HEK293 (cell line): ENCODE results near the gene ESPNL.
A peak's percentile ranks its signal among the peaks of the same experiment; 100 is the strongest.

Experiments used
- CTCF ChIA-PET: fragments of 350-600 bp; formaldehyde crosslinking; extraction: SDS; loops from one replicate; lab custom pipeline; 2021; ENCODE audit warnings: antibody characterized with exemption; lab: Yijun Ruan, JAX
- POLR2A ChIA-PET: fragments of 300-600 bp; formaldehyde crosslinking; extraction: SDS; loops from one replicate; lab custom pipeline; 2020; ENCODE audit warnings: antibody characterized with exemption, inconsistent platforms; lab: Yijun Ruan, JAX
- H3K27ac ChIP-seq: fragments of 200-500 bp; sonication (Bioruptor generic); 2 replicates; pipeline ENCODE4 v1.5.1; 2014; ENCODE audit warnings: low read depth, low read length, control low read depth, inconsistent platforms; ENCODE audit errors: extremely low read depth
- H3K36me3 ChIP-seq, 2 experiments: fragments of 200-500 bp in 1 of 2; sonication (Bioruptor generic) in 1 of 2; 1 replicate in 1 of 2; 2 replicates in 1 of 2; pipeline ENCODE4 v1.5.1; 2014 to 2017; ENCODE audit warnings: inconsistent platforms in 2 of 2, low read length in 2 of 2; ENCODE audit not compliant: control insufficient read depth in 2 of 2, insufficient read depth in 1 of 2
- H3K4me1 ChIP-seq: fragments of 200-500 bp; sonication (Bioruptor generic); 2 replicates; pipeline ENCODE4 v1.5.1; 2014; ENCODE audit warnings: mild to moderate bottlenecking, low read length, inconsistent platforms; ENCODE audit not compliant: control insufficient read depth, insufficient read depth
- H3K4me3 ChIP-seq: 2 replicates; pipeline ENCODE4 v1.5.1; 2011; ENCODE audit warnings: low read depth, mild to moderate bottlenecking, control low read depth, low read length, moderate library complexity
- H3K9me3 ChIP-seq: fragments of 200-500 bp; sonication (Bioruptor generic); 2 replicates; pipeline ENCODE4 v1.5.1; 2014; ENCODE audit warnings: low read depth, low read length, inconsistent platforms; ENCODE audit not compliant: control insufficient read depth, insufficient read depth
- BCL11B ChIP-seq: fragments of 450-650 bp; formaldehyde crosslinking; IDR thresholded peaks from 2 replicates; pipeline ENCODE4 v1.5.1; 2016; ENCODE audit warnings: low read depth, missing biosample characterization, missing genetic modification characterization
- GFI1B ChIP-seq: fragments of 450-650 bp; formaldehyde crosslinking; IDR thresholded peaks from 2 replicates; pipeline ENCODE4 v1.5.1; 2016; ENCODE audit warnings: missing biosample characterization, missing genetic modification characterization
- KLF10 ChIP-seq: fragments of 450-650 bp; IDR thresholded peaks from 2 replicates; pipeline ENCODE4 v1.5.1; 2018; ENCODE audit warnings: missing biosample characterization, mild to moderate bottlenecking, missing genetic modification characterization
- KLF7 ChIP-seq: fragments of 450-650 bp; formaldehyde crosslinking; IDR thresholded peaks from 2 replicates; pipeline ENCODE4 v1.5.1; 2016; ENCODE audit warnings: missing biosample characterization, missing genetic modification characterization, borderline replicate concordance
- MYNN ChIP-seq: fragments of 450-650 bp; formaldehyde crosslinking; IDR thresholded peaks from 2 replicates; pipeline ENCODE4 v1.5.1; 2016; ENCODE audit warnings: missing biosample characterization, missing genetic modification characterization, borderline replicate concordance
- PRDM1 ChIP-seq: fragments of 450-650 bp; formaldehyde crosslinking; IDR thresholded peaks from 2 replicates; pipeline ENCODE4; 2016; ENCODE audit warnings: missing biosample characterization, missing genetic modification characterization
- TRIM28 ChIP-seq: IDR thresholded peaks from 2 replicates; pipeline ENCODE4 v1.6.1; 2011; ENCODE audit warnings: low read length, control low read depth, borderline replicate concordance
- YY2 ChIP-seq: fragments of 450-650 bp; formaldehyde crosslinking; IDR thresholded peaks from 2 replicates; pipeline ENCODE4 v1.5.1; 2016; ENCODE audit warnings: missing biosample characterization, missing genetic modification characterization
- ZBTB48 ChIP-seq: fragments of 450-650 bp; formaldehyde crosslinking; IDR thresholded peaks from 2 replicates; pipeline ENCODE4 v1.5.1; 2016; ENCODE audit warnings: missing biosample characterization, missing genetic modification characterization
- ZFHX2 ChIP-seq: fragments of 450-650 bp; formaldehyde crosslinking; conservative IDR thresholded peaks from 2 replicates; pipeline ENCODE4 v1.5.1; 2016; ENCODE audit warnings: missing biosample characterization, missing genetic modification characterization
- ZNF10 ChIP-seq: fragments of 450-650 bp; formaldehyde crosslinking; IDR thresholded peaks from 2 replicates; pipeline ENCODE4 v1.5.1; 2017; ENCODE audit warnings: missing biosample characterization, missing genetic modification characterization
- ZNF138 ChIP-seq: fragments of 450-650 bp; formaldehyde crosslinking; IDR thresholded peaks from 2 replicates; pipeline ENCODE4 v1.5.1; 2016; ENCODE audit warnings: missing biosample characterization, missing genetic modification characterization, borderline replicate concordance
- ZNF239 ChIP-seq: fragments of 450-650 bp; formaldehyde crosslinking; IDR thresholded peaks from 2 replicates; pipeline ENCODE4 v1.5.1; 2016; ENCODE audit warnings: missing biosample characterization, missing genetic modification characterization
- ZNF266 ChIP-seq: fragments of 450-650 bp; formaldehyde crosslinking; IDR thresholded peaks from 2 replicates; pipeline ENCODE4 v1.5.1; 2016; ENCODE audit warnings: missing biosample characterization, missing genetic modification characterization, low read depth
- ZNF292 ChIP-seq: fragments of 450-650 bp; formaldehyde crosslinking; IDR thresholded peaks from 2 replicates; pipeline ENCODE4 v1.5.1; 2016; ENCODE audit warnings: low read depth, missing biosample characterization, missing genetic modification characterization, borderline replicate concordance
- ZNF324 ChIP-seq: fragments of 450-650 bp; formaldehyde crosslinking; IDR thresholded peaks from 2 replicates; pipeline ENCODE4 v1.5.1; 2016; ENCODE audit warnings: missing biosample characterization, missing genetic modification characterization
- ZNF335 ChIP-seq: fragments of 450-650 bp; formaldehyde crosslinking; conservative IDR thresholded peaks from 2 replicates; pipeline ENCODE4 v1.5.1; 2016; ENCODE audit warnings: missing biosample characterization, missing genetic modification characterization
- ZNF416 ChIP-seq: fragments of 450-650 bp; formaldehyde crosslinking; IDR thresholded peaks from 2 replicates; pipeline ENCODE4 v1.5.1; 2016; ENCODE audit warnings: missing biosample characterization, missing genetic modification characterization
- ZNF561 ChIP-seq: fragments of 450-650 bp; IDR thresholded peaks from 2 replicates; pipeline ENCODE4 v1.5.1; 2018; ENCODE audit warnings: missing biosample characterization, missing genetic modification characterization, borderline replicate concordance
- ZNF701 ChIP-seq: fragments of 450-650 bp; formaldehyde crosslinking; IDR thresholded peaks from 2 replicates; pipeline ENCODE4 v1.5.1; 2016; ENCODE audit warnings: missing biosample characterization, missing genetic modification characterization
- ZXDB ChIP-seq: fragments of 450-650 bp; formaldehyde crosslinking; IDR thresholded peaks from 2 replicates; pipeline ENCODE4 v1.5.1; 2016; ENCODE audit warnings: missing biosample characterization, missing genetic modification characterization
- TF ChIP-seq, protein P1 (sequence below): fragments of 450-650 bp; formaldehyde crosslinking; IDR thresholded peaks from 2 replicates; pipeline ENCODE4 v1.5.1; 2016; ENCODE audit warnings: missing biosample characterization, missing genetic modification characterization
- TF ChIP-seq, protein P2 (sequence below): IDR thresholded peaks from 2 replicates; pipeline ENCODE4 v1.6.1; 2011; ENCODE audit warnings: mild to moderate bottlenecking, low read depth, low read length, borderline replicate concordance
- TF ChIP-seq, protein P3 (sequence below): fragments of 450-650 bp; formaldehyde crosslinking; IDR thresholded peaks from 2 replicates; pipeline ENCODE4 v1.5.1; 2017; ENCODE audit warnings: missing biosample characterization, missing genetic modification characterization
- TF ChIP-seq, protein P4 (sequence below): fragments of 450-650 bp; formaldehyde crosslinking; IDR thresholded peaks from 2 replicates; pipeline ENCODE4 v1.5.1; 2017; ENCODE audit warnings: missing biosample characterization, missing genetic modification characterization
- TF ChIP-seq, protein P5 (sequence below): fragments of 450-650 bp; formaldehyde crosslinking; IDR thresholded peaks from 2 replicates; pipeline ENCODE4 v1.5.1; 2016; ENCODE audit warnings: missing biosample characterization, missing genetic modification characterization
- TF ChIP-seq, protein P6 (sequence below): sonication (generic); formaldehyde crosslinking; IDR thresholded peaks from 2 replicates; pipeline ENCODE4 v1.8.1; 2022; ENCODE audit warnings: mild to moderate bottlenecking, moderate library complexity, missing genetic modification reagents

ESPNL gene

DNA sequence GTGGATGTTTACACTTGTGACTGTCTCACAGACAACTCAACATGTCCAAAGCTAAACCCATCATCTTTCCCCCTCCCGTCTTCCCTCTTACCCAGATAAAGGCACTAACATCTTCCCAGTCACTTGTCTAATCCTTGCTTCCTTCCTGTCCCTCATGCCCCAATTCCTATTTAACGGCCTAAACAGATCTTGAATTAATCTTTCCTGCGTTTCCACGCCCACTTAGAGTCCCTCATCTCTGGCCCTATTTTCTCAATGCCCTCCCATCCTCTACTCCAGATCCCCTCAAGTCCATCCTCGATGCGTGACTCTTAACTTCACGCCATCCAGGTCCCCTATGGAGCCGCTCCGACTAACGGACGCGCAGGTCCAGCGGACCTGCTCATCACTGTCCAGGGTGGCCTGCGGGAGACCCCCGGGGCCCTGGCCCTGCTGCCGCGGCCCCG is 40.0 kb upstream of the ESPNL start (continued):
- TF ChIP-seq, protein P1, sequence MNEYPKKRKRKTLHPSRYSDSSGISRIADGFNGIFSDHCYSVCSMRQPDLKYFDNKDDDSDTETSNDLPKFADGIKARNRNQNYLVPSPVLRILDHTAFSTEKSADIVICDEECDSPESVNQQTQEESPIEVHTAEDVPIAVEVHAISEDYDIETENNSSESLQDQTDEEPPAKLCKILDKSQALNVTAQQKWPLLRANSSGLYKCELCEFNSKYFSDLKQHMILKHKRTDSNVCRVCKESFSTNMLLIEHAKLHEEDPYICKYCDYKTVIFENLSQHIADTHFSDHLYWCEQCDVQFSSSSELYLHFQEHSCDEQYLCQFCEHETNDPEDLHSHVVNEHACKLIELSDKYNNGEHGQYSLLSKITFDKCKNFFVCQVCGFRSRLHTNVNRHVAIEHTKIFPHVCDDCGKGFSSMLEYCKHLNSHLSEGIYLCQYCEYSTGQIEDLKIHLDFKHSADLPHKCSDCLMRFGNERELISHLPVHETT (tag by site-specific recombination), result no peak
- TF ChIP-seq, protein P2, sequence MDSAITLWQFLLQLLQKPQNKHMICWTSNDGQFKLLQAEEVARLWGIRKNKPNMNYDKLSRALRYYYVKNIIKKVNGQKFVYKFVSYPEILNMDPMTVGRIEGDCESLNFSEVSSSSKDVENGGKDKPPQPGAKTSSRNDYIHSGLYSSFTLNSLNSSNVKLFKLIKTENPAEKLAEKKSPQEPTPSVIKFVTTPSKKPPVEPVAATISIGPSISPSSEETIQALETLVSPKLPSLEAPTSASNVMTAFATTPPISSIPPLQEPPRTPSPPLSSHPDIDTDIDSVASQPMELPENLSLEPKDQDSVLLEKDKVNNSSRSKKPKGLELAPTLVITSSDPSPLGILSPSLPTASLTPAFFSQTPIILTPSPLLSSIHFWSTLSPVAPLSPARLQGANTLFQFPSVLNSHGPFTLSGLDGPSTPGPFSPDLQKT, result no peak
- no peak for TF ChIP-seq TRIM28
- no peak for TF ChIP-seq KLF7 (tag by site-specific recombination)
- TF ChIP-seq ZBTB48, result peak; percentile 41; the same call in 1 of the 2 replicates
- TF ChIP-seq, protein P3, sequence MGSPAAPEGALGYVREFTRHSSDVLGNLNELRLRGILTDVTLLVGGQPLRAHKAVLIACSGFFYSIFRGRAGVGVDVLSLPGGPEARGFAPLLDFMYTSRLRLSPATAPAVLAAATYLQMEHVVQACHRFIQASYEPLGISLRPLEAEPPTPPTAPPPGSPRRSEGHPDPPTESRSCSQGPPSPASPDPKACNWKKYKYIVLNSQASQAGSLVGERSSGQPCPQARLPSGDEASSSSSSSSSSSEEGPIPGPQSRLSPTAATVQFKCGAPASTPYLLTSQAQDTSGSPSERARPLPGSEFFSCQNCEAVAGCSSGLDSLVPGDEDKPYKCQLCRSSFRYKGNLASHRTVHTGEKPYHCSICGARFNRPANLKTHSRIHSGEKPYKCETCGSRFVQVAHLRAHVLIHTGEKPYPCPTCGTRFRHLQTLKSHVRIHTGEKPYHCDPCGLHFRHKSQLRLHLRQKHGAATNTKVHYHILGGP, result no peak
- TF ChIP-seq MYNN (tag by site-specific recombination), result peak; percentile 73; the same call in 1 of the 2 replicates

DNA sequence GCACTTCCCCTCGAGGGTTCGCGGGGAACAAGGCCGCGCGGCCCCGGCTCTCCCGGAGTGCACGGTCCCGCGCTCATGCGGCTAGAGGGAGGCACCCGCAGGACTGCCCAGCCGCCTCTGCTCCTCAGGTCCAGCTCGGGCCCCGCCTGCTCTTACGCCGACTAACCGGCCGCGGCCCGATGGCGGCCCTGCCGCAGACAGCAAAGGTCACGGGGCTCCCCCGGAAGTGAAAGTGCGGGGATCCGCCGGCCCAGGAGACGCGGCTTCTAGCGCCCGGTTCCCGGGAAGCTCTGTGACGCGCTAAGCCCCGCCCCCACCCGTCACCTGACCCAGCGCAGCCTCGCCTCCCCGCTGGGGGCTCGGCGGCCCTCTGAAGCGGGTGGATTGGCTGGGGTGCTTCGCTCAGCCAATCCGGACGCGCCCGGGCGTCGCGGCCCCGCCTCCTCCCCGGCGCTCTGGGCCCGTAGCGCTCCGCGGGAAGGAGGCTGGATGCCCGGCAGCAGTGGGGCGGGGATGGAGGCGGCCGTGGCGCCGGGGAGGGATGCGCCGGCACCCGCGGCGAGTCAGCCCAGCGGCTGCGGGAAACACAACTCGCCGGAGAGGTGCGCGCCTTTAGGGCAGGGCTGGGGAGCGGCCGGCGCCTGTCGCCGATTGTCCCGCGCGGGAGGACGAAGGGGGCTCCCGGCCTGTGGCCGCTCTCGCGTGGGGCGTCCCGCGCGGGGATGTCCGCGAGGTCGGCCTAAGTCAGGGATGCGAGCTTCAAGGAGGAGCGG is 39.4 kb upstream of the ESPNL start, which contains the start of gene SCLY:
Gene SCLY (plus strand): TSS at position 460 of the 773 bp plus-strand sequence. CDS start 54 bp downstream, at position 514.
- peak within 1 kb of the TSS; percentile 95 for H3K4me3 ChIP-seq
- no peaks in the 10 kb centered on the region for H3K4me1 ChIP-seq
- TF ChIP-seq ZFHX2 (tag by site-specific recombination) (no peak), ZXDB (tag by site-specific recombination) (no peak; the same call in none of the 2 replicates), ZNF561 (tag by site-specific recombination) (no peak), ZNF266 (tag by site-specific recombination) (no peak), ZNF324 (tag by site-specific recombination) (0 out of 2 replicates have a peak, but pooled peaks have one; percentile 69), ZNF10 (tag by site-specific recombination) (peak; percentile 19; the same call in 1 of the 2 replicates), BCL11B (tag by site-specific recombination) (no peak), KLF10 (tag by site-specific recombination) (peak; percentile 98), ZNF701 (tag by site-specific recombination) (no peak), GFI1B (tag by site-specific recombination) (no peak), ZNF335 (tag by site-specific recombination) (peak; percentile 73), ZNF292 (tag by site-specific recombination) (no peak), YY2 (tag by site-specific recombination) (peak; percentile 80), ZNF138 (tag by site-specific recombination) (no peak), ZNF239 (tag by site-specific recombination) (no peak), ZNF416 (tag by site-specific recombination) (no peak), PRDM1 (tag by site-specific recombination) (no peak)
- TF ChIP-seq, protein P4, sequence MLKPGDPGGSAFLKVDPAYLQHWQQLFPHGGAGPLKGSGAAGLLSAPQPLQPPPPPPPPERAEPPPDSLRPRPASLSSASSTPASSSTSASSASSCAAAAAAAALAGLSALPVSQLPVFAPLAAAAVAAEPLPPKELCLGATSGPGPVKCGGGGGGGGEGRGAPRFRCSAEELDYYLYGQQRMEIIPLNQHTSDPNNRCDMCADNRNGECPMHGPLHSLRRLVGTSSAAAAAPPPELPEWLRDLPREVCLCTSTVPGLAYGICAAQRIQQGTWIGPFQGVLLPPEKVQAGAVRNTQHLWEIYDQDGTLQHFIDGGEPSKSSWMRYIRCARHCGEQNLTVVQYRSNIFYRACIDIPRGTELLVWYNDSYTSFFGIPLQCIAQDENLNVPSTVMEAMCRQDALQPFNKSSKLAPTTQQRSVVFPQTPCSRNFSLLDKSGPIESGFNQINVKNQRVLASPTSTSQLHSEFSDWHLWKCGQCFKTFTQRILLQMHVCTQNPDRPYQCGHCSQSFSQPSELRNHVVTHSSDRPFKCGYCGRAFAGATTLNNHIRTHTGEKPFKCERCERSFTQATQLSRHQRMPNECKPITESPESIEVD, result no peak
- TF ChIP-seq, protein P5, sequence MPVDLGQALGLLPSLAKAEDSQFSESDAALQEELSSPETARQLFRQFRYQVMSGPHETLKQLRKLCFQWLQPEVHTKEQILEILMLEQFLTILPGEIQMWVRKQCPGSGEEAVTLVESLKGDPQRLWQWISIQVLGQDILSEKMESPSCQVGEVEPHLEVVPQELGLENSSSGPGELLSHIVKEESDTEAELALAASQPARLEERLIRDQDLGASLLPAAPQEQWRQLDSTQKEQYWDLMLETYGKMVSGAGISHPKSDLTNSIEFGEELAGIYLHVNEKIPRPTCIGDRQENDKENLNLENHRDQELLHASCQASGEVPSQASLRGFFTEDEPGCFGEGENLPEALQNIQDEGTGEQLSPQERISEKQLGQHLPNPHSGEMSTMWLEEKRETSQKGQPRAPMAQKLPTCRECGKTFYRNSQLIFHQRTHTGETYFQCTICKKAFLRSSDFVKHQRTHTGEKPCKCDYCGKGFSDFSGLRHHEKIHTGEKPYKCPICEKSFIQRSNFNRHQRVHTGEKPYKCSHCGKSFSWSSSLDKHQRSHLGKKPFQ, result no peak
- TF ChIP-seq, protein P6, sequence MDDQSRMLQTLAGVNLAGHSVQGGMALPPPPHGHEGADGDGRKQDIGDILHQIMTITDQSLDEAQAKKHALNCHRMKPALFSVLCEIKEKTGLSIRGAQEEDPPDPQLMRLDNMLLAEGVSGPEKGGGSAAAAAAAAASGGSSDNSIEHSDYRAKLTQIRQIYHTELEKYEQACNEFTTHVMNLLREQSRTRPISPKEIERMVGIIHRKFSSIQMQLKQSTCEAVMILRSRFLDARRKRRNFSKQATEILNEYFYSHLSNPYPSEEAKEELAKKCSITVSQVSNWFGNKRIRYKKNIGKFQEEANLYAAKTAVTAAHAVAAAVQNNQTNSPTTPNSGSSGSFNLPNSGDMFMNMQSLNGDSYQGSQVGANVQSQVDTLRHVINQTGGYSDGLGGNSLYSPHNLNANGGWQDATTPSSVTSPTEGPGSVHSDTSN (CRISPR knock-in tag), result no peak; the same call in none of the 2 replicates

More for the DNA sequence above, 39.4 kb upstream of the ESPNL start, which contains the start of gene SCLY:
- ChIA-PET CTCF (interaction anchor here (0.6 to 1.1 kb wide), 4 partner anchors 13 to 196 kb away, joined by 3 to 5 read pairs (median 3); no protein-coding TSS in a partner anchor), POLR2A (interaction anchor here (0.5 to 1.9 kb wide), 10 partner anchors 10 to 372 kb away, joined by 3 to 12 read pairs (median 3); no protein-coding TSS in a partner anchor)
- Histone ChIP-seq H3K9me3 (no peaks in the 10 kb centered on the region), H3K27ac (peak within 1 kb of the TSS; percentile 87), H3K36me3 (peaks cover 7 to 20% of the 10 kb centered on the region in 2 experiments)
